ENCODE data around the gene TATDN2. TPM values are rescaled to one million over a fixed set of nuclear protein-coding genes. Genes with fewer than 3 reads are reported as not detected.

TATDN2 gene
- total RNA-seq, 1 experiment from 2014 or later, result 30.4 TPM

DNA sequence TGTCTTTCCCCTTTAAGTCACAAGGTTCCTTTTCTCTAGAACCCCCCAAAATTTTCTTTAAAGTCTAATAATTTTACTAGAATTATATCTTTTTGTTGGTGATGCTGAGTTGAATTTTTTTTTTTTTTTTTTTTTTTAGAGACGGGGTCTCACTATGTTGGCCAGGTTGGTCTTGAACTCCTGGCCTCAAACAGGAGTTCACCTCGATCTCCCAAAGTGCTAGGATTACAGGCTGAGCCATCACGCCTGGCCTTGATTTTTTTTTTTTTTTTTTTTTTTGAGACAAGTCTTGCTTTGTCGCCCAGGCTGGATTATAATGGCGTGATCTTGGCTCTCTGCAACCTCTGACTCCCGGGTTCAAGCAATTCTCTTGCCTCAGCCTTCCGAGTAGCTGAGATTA, 60.4 kb downstream of the TATDN2 start:
- ChIA-PET POLR2A (no interaction called here), CTCF (no interaction called here)
- Histone ChIP-seq H3K36me3 (ENCODE audit: control insufficient read depth, insufficient read depth, low read length) (no peaks in the 10 kb centered on the region), H3K27ac (ENCODE audit: low read length) (no peak overlapping the region), H3K4me3 (ENCODE audit: low read depth in 2 of 2, low read length in 2 of 2) (no peak overlapping the region), H3K4me1 (ENCODE audit: control insufficient read depth, insufficient read depth, low read length) (no peaks in the 10 kb centered on the region), H3K27me3 (ENCODE audit: control insufficient read depth, insufficient read depth, low read length) (no peaks in the 10 kb centered on the region), H3K9me3 (ENCODE audit: control insufficient read depth, insufficient read depth, low read depth, low read length) (no peaks in the 10 kb centered on the region)
- in situ Hi-C loops (cut with HindIII; ENCODE audit: low pct_unique_long_range_greater_than_20kb, low sequenced_read_pairs) (no loop called here), intact Hi-C loops (cut with micrococcal nuclease; ENCODE audit: unreplicated experiment) (no loop called here)
- DNase-seq (ENCODE audit: low read depth, low spot score), result no peak
- BruUV-seq (replicated peaks), result no TSS peak
- ATAC-seq, result no peak
- TF ChIP-seq POLR2AphosphoS5 (IDR thresholded peaks at IDR 0.05; ENCODE audit: low read depth, low read length) (no peak), TCF7L2 (IDR thresholded peaks at IDR 0.05; ENCODE audit: low read depth, low read length) (no peak), SIN3A (IDR thresholded peaks at IDR 0.05; ENCODE audit: borderline replicate concordance, insufficient read depth, low read depth, low read length) (no peak)
- TF ChIP-seq, protein P1, sequence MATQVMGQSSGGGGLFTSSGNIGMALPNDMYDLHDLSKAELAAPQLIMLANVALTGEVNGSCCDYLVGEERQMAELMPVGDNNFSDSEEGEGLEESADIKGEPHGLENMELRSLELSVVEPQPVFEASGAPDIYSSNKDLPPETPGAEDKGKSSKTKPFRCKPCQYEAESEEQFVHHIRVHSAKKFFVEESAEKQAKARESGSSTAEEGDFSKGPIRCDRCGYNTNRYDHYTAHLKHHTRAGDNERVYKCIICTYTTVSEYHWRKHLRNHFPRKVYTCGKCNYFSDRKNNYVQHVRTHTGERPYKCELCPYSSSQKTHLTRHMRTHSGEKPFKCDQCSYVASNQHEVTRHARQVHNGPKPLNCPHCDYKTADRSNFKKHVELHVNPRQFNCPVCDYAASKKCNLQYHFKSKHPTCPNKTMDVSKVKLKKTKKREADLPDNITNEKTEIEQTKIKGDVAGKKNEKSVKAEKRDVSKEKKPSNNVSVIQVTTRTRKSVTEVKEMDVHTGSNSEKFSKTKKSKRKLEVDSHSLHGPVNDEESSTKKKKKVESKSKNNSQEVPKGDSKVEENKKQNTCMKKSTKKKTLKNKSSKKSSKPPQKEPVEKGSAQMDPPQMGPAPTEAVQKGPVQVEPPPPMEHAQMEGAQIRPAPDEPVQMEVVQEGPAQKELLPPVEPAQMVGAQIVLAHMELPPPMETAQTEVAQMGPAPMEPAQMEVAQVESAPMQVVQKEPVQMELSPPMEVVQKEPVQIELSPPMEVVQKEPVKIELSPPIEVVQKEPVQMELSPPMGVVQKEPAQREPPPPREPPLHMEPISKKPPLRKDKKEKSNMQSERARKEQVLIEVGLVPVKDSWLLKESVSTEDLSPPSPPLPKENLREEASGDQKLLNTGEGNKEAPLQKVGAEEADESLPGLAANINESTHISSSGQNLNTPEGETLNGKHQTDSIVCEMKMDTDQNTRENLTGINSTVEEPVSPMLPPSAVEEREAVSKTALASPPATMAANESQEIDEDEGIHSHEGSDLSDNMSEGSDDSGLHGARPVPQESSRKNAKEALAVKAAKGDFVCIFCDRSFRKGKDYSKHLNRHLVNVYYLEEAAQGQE (IDR thresholded peaks at IDR 0.05; ENCODE audit: insufficient read depth in 1 of 2, low read depth in 2 of 2, low read length in 1 of 2), result no peak
- TF ChIP-seq, protein P2, sequence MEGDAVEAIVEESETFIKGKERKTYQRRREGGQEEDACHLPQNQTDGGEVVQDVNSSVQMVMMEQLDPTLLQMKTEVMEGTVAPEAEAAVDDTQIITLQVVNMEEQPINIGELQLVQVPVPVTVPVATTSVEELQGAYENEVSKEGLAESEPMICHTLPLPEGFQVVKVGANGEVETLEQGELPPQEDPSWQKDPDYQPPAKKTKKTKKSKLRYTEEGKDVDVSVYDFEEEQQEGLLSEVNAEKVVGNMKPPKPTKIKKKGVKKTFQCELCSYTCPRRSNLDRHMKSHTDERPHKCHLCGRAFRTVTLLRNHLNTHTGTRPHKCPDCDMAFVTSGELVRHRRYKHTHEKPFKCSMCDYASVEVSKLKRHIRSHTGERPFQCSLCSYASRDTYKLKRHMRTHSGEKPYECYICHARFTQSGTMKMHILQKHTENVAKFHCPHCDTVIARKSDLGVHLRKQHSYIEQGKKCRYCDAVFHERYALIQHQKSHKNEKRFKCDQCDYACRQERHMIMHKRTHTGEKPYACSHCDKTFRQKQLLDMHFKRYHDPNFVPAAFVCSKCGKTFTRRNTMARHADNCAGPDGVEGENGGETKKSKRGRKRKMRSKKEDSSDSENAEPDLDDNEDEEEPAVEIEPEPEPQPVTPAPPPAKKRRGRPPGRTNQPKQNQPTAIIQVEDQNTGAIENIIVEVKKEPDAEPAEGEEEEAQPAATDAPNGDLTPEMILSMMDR (IDR thresholded peaks at IDR 0.05), result no peak

DNA sequence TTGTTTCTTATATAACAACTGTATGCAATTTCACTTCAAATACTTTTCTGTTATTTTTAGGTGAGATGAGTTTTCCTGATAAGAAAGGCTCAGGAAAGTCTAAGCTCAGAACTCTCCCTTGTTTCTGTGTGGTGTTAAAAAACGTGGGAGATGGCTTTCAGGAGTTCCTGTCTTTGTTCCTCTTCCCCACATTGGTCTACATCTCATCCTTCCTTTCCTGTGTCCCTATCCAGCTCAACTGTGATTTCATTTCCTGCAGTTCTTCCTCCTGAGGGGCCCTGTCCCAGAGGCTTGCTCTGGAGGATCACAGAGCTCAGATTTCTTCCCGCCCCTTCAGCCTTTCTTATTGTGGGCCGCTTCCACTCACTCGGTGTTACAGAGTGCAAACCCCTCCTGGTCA, 61.5 kb downstream of the TATDN2 start:
- in situ Hi-C loops (cut with HindIII; ENCODE audit: low pct_unique_long_range_greater_than_20kb, low sequenced_read_pairs), result no loop called here
- ATAC-seq, result no peak
- ChIA-PET CTCF (no interaction called here), POLR2A (no interaction called here)
- H3K9me3 ChIP-seq (ENCODE audit: control insufficient read depth, insufficient read depth, low read depth, low read length), result no peaks in the 10 kb centered on the region
- no peak for DNase-seq (ENCODE audit: low read depth, low spot score)
- no peaks in the 10 kb centered on the region; the same call in 1 of the 2 replicates for H3K36me3 ChIP-seq (ENCODE audit: control insufficient read depth, insufficient read depth, low read length)
- no peak overlapping the region for H3K27ac ChIP-seq (ENCODE audit: low read length)
- intact Hi-C loops (cut with micrococcal nuclease; ENCODE audit: unreplicated experiment), result no loop called here
- H3K4me1 ChIP-seq (ENCODE audit: control insufficient read depth, insufficient read depth, low read length), result no peaks in the 10 kb centered on the region
- no TSS peak for BruUV-seq (replicated peaks)
- H3K4me3 ChIP-seq (ENCODE audit: low read depth in 2 of 2, low read length in 2 of 2), result no peak overlapping the region
- H3K27me3 ChIP-seq (ENCODE audit: control insufficient read depth, insufficient read depth, low read length), result no peaks in the 10 kb centered on the region
- TF ChIP-seq, protein P1 (IDR thresholded peaks at IDR 0.05; ENCODE audit: insufficient read depth in 1 of 2, low read depth in 2 of 2, low read length in 1 of 2), result no peak
- TF ChIP-seq TCF7L2 (IDR thresholded peaks at IDR 0.05; ENCODE audit: low read depth, low read length) (no peak), POLR2AphosphoS5 (IDR thresholded peaks at IDR 0.05; ENCODE audit: low read depth, low read length) (no peak), SIN3A (IDR thresholded peaks at IDR 0.05; ENCODE audit: borderline replicate concordance, insufficient read depth, low read depth, low read length) (no peak)
- TF ChIP-seq, protein P2 (IDR thresholded peaks at IDR 0.05), result no peak
